Superior temporal gyrus (tissue), 1 donor: ENCODE measurements around the gene C2orf76.

ENCODE experiments used
- DNase-seq: peaks from one replicate; pipeline ENCODE4 v3.0.0-alpha.2; 2016; ENCODE audit errors: extremely low spot score

C2orf76 gene

GRCh38 chr2:119264781-119265692 lies 101.6 kb downstream of the C2orf76 start:
- DNase-seq = no peak

- DNase-seq = no peak
Observed at GRCh38 chr2:119263656-119264055, 103.0 kb downstream of the C2orf76 start.

GRCh38 chr2:119263025-119263424 lies 103.6 kb downstream of the C2orf76 start:
- no peak for DNase-seq

- DNase-seq = no peak
Observed at GRCh38 chr2:119261493-119262225, 105.0 kb downstream of the C2orf76 start.

GRCh38 chr2:119260646-119261492 lies 105.8 kb downstream of the C2orf76 start:
- no peak for DNase-seq

- peak; percentile 66 for DNase-seq
Observed at GRCh38 chr2:119259296-119259860, 107.3 kb downstream of the C2orf76 start.

GRCh38 chr2:119257198-119257597 lies 109.4 kb downstream of the C2orf76 start:
- DNase-seq = no peak

GRCh38 chr2:119256582-119256921 lies 110.1 kb downstream of the C2orf76 start:
- no peak for DNase-seq

GRCh38 chr2:119255760-119256581 lies 110.7 kb downstream of the C2orf76 start:
- peak; percentile 45 for DNase-seq

- no peak for DNase-seq
Observed at GRCh38 chr2:119254601-119255080, 112.0 kb downstream of the C2orf76 start.

GRCh38 chr2:119253760-119254600 lies 112.7 kb downstream of the C2orf76 start:
- DNase-seq = no peak

- no peak for DNase-seq
Observed at GRCh38 chr2:119253114-119253702, 113.4 kb downstream of the C2orf76 start.
